AG04450 (cell line): Measurements from ENCODE around the gene SLAMF9. TPM values are rescaled to one million over a fixed set of nuclear protein-coding genes. Genes with fewer than 3 reads are reported as not detected.

ENCODE experiments used
- CTCF ChIA-PET: fragments of 300-600, 350-600 bp; formaldehyde crosslinking; extraction: SDS; loops from one replicate; lab custom pipeline; 2022; ENCODE audit warnings: antibody characterized with exemption, inconsistent platforms; lab: Charles Lee
- POLR2A ChIA-PET: fragments of 350-600 bp; formaldehyde crosslinking; extraction: SDS; loops from one replicate; lab custom pipeline; 2021; ENCODE audit warnings: antibody characterized with exemption, inconsistent platforms; lab: Yijun Ruan, JAX
- DNase-seq: peaks from one replicate; pipeline ENCODE4 v3.0.0-alpha.2; 2011; ENCODE audit warnings: low read depth, low spot score
- H3K27ac ChIP-seq: one replicate; pipeline ENCODE4 v1.5.1; 2012; ENCODE audit warnings: low read depth, low read length, control low read depth
- H3K27me3 ChIP-seq: one replicate; pipeline ENCODE4 v1.6.0; 2012; ENCODE audit warnings: low read length; ENCODE audit not compliant: control insufficient read depth, insufficient read depth
- H3K4me3 ChIP-seq: 2 replicates; pipeline ENCODE4 v1.5.1; 2011; ENCODE audit warnings: mild to moderate bottlenecking, low read depth, low read length, control low read depth
- H3K9me3 ChIP-seq: 2 replicates; pipeline ENCODE4 v1.5.1; 2012; ENCODE audit warnings: low read length; ENCODE audit not compliant: control insufficient read depth, insufficient read depth
- CTCF ChIP-seq: IDR thresholded peaks from 2 replicates; pipeline ENCODE4 v1.5.1; 2011; ENCODE audit warnings: low read depth, low read length, control low read depth, inconsistent platforms
- polyA plus RNA-seq: library from polyadenylated mRNA; depleted of rRNA; stranded (reverse); fragments of >200 nt; gene quantifications from 2 replicates; pipeline ENCODE4 v1.2.3, GENCODE V29; 2011

SLAMF9 gene
- polyA plus RNA-seq, 1 experiment = not detected

DNA sequence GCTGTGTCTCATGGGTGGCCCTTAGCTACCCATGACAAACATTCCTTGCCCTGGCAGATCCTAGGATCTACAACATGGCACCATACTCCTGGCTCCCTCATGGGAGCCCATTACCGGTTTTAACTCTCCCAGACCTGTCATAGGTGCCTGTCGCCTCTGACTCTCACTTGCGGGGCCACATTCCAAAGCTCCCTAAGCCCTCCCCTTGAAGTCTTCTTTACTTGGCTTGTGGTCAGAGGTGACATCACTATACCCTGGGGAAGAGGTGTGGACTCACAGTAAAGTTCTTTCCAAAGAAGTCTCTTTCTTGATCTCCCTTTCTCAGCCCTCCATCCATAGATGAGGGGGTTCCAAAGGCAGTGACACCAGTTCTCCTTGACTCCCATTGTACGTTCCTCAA lies 5.4 kb upstream of the SLAMF9 start:
- ChIA-PET CTCF (interaction anchor here (0.7 to 2.4 kb wide), 2 partner anchors 12 to 47 kb away, joined by 6 to 11 read pairs; no protein-coding TSS in a partner anchor), POLR2A (no interaction called here)
- no peak for DNase-seq
- no peak for TF ChIP-seq CTCF
- H3K27me3 ChIP-seq = peaks cover 13% of the 10 kb centered on the region
- H3K27ac ChIP-seq = no peak overlapping the region
- no peaks in the 10 kb centered on the region; the same call in 1 of the 2 replicates for H3K9me3 ChIP-seq
- H3K4me3 ChIP-seq = no peak overlapping the region

GRCh38 chr1:159958719-159959380 lies 4.8 kb upstream of the SLAMF9 start:
- ChIA-PET POLR2A (interaction anchor here (0.6 kb wide), 1 partner anchor 68 kb away, joined by 3 read pairs; no protein-coding TSS in a partner anchor), CTCF (interaction anchor here (2.4 kb wide), 1 partner anchor 48 kb away, joined by 18 read pairs; no protein-coding TSS in a partner anchor)
- H3K27me3 ChIP-seq = peaks cover 13% of the 10 kb centered on the region
- H3K27ac ChIP-seq = no peak overlapping the region
- no peak overlapping the region for H3K4me3 ChIP-seq
- H3K9me3 ChIP-seq = no peaks in the 10 kb centered on the region; the same call in 1 of the 2 replicates
- DNase-seq = no peak
- no peak for TF ChIP-seq CTCF

- no peaks in the 10 kb centered on the region; the same call in 1 of the 2 replicates for H3K9me3 ChIP-seq
- H3K27ac ChIP-seq = no peak overlapping the region
- H3K27me3 ChIP-seq = peaks cover 9% of the 10 kb centered on the region
- no peak for DNase-seq
- H3K4me3 ChIP-seq = no peak overlapping the region
- POLR2A ChIA-PET = interaction anchor here (0.6 kb wide), 1 partner anchor 33 kb away, joined by 6 read pairs; the partner anchor contains the start of gene TAGLN2
- CTCF ChIA-PET = interaction anchor here (2.4 kb wide), 1 partner anchor 49 kb away, joined by 18 read pairs; no protein-coding TSS in a partner anchor
- no peak for TF ChIP-seq CTCF
Measured at GRCh38 chr1:159957824-159958268, 3.8 kb upstream of the SLAMF9 start.

DNA sequence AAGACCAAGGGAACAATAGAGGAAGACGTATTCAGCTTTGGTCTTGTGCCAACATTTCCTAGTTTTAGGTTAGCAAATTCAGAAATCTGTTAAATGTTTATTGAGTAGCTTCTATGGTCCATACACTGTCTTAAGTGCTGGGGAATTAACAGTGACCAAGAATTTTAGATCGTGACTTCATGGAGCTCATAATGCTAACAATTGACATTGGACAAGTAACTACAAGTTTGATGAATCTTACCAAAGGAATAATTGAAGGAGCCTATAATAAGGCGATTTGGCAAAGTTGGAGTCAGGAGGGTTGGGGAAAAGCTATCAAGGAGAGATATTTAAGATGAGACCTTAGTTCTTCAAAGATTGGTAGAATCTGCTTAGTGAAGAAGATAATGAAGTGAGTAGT lies 1.4 kb upstream of the SLAMF9 start:
- H3K27me3 ChIP-seq = peaks cover 20% of the 10 kb centered on the region
- ChIA-PET POLR2A (no interaction called here), CTCF (interaction anchor here (1.1 to 8.2 kb wide), 3 partner anchors 51 to 130 kb away, joined by 3 to 81 read pairs (median 4); no protein-coding TSS in a partner anchor)
- no peak overlapping the region for H3K27ac ChIP-seq
- no peak overlapping the region for H3K4me3 ChIP-seq
- no peaks in the 10 kb centered on the region; the same call in 1 of the 2 replicates for H3K9me3 ChIP-seq
- TF ChIP-seq CTCF = no peak
- no peak for DNase-seq

DNA sequence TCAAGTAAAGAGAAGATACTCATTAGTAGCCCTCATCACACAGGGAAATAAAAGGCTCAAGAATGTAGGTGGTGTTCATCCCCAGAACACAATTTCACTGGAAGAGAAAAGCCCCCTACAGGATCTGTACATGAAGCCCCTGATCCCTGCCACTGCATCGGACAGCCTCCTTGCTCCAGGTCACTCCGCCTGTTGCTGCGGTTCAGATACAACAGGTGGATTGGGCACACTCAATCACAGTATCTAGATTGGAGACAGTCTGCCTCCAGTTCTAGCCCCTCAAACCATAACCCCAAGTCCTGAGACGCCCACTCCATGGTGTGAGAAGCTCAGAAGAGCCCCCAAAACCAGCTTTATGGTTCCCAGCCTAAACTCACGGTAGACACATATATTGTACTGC lies 1.1 kb downstream of the SLAMF9 start:
- POLR2A ChIA-PET = no interaction called here
- H3K27me3 ChIP-seq = peaks cover 18% of the 10 kb centered on the region
- H3K9me3 ChIP-seq = no peaks in the 10 kb centered on the region; the same call in 1 of the 2 replicates
- CTCF ChIA-PET = interaction anchor here (1.3 to 8.2 kb wide), 2 partner anchors 14 to 54 kb away, joined by 3 to 81 read pairs; no protein-coding TSS in a partner anchor
- no peak for TF ChIP-seq CTCF
- no peak overlapping the region for H3K4me3 ChIP-seq
- no peak overlapping the region for H3K27ac ChIP-seq
- DNase-seq = no peak
